Stimulated activated CD8-positive, alpha-beta memory T cell treated with anti-CD3 and anti-CD28 coated beads, Interleukin-15, amount 100 ng/mL, for 1 hour (primary cell): ENCODE measurements around the gene UNKL.
"Not testable (repeated sequence)": the region's sequence is repeated elsewhere in the genome, so short reads cannot be mapped to it uniquely, and the experiment has no call there.

Source experiments
- DNase-seq: peaks from one replicate; pipeline ENCODE4 v3.0.0-alpha.2; 2020; ENCODE audit warnings: low read depth

Gene UNKL

DNA sequence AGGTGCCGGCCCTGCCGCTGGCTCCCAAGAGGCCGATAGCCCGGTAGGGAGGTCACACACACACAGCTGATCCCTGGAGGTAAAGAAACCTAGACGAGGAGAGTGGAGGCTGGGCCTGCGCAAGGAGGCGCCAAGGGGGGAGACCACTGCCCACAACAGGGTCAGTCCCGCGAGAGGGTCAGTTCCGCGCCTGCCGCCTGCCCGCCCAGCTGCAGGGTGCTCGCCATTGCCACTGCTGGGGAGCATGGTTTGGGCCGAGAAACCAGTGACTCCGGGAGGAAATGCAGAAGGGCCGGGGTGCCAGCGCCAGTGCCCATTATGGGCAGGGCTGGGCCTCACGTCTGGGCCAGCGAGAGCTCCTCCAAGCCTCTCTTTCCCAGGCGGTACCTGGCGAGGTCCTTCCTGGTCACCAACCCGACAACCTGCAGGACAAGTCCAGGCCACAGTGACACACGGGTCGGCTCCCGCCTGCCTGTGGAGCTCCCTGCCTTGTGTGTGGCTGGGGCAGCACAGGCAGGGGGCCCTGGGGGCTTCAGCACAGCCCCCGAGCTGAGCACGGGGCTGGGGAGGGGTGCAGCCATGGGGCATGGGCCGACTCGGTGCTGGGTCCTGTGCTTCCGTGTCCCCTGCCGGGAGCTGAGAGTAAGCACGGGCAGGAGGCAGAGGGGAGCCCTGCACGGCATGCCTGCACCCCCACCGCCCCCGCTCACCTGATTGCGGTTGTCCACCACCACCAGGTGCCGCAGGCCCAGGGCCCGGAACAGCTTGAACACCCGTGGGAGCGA is 32.0 kb upstream of the UNKL start:
- DNase-seq: no peak

DNA sequence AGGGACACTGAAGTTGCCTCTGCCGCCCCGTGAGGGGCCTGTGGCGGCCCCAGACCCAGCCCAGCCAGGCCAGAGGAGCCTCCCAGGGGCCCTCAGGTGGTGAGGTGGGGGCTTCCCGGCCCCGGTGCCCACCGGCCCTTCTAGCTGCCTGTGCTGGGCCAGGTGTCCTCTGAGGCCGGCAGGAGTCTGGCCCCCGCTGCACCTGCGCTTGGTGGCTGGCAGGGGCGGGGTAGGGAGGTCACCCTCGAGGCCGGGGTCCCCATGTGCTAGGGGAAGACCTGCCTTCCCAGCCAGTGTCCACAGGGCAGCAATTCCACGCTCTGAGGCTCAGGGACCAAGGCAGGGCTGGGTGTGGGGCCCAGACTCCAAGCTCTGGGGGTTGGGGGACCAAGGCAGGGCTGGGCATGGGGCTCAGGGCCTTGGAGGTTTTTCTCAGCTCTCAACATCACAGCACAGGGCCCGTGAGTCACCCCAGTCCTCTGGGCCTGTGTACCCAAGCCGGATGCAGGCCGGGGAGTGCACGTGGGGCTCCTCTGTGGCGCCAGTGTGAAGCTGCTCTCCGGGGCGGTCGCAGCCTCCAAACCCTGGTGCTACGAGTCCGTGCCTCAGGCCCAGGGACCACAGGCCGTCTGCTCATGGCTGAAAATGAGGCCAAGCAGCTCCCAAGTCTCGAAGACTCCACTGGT is 31.2 kb upstream of the UNKL start:
- no peak for DNase-seq

DNA sequence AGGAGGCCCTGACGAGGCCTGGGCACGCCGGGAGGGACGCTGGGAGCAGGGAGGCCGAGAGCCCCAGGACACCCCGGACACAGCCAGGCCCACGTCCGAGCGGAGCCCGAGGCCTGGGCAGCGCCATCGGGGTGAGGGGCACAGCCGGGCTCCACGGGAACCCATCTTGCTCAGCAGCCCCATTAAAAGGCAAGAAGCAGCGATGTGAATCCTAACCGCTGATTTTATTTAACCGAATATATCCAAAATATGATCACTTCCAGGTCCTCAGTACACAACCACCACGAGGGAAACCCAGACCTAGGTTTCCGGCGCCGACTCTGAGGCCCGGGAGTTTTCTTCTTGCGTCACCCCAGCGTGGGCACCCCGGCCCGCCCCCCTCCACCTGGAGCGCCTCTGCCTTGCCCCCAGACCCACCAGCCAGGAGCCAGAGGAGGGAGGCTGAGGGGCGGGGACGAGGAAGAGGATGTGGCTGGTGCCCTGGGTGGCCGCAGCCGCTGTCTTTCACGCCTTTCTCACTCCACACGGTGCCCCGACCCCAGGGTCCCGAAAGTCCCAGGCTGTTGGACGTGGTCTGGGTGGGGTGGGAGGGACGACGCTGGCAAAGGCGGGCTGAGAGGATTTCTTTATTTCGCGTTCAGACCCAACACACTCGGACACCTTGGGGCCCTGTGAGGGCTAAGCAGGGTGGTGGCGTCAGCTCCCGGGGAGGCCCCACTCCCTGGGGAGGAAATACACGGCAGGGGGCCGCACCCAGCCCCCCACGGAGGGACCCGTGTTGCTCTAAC is 30.4 kb upstream of the UNKL start:
- no peak for DNase-seq

DNA sequence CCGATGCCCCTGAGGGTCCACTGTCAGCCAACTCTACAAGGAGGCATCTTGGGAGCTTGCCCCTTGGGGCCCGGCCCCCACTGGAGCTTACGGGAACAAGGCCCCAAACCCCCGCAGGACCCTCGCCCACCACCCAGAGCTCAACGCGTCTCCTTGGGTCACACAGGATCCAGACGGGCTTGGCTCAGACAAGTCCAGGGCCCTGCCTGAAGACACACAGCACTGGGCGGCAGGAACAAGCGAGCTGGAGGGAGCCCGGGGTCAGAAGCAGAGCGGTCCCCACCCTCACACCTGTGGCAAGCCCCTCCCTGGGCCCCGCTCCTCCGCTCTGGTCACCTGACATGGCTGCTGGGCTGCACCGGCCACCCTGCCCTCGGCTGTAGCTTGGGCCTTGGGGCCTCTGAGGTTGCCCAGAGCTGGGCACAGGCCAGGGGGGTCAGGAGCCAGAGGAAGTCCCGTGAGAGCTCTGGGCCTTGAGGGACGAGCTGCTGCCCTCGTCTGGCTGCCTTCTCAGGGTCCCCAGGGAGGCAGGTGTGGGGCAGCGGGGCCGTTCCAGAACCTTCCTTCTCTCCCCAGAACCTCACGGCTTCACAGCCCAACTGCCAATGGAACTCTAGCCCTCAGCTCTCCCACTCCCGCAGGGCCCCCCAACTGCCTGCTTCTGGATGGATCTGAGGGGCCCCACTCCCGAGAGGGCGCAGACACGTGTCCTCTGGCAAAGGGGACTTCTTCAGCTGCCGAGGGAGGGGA is 29.7 kb upstream of the UNKL start, which contains the start of gene CCDC154:
TSS of gene CCDC154 (minus strand) at position 577 of the 750 bp plus-strand sequence. CDS start at position 343, 234 bp downstream.
- no peak for DNase-seq

DNA sequence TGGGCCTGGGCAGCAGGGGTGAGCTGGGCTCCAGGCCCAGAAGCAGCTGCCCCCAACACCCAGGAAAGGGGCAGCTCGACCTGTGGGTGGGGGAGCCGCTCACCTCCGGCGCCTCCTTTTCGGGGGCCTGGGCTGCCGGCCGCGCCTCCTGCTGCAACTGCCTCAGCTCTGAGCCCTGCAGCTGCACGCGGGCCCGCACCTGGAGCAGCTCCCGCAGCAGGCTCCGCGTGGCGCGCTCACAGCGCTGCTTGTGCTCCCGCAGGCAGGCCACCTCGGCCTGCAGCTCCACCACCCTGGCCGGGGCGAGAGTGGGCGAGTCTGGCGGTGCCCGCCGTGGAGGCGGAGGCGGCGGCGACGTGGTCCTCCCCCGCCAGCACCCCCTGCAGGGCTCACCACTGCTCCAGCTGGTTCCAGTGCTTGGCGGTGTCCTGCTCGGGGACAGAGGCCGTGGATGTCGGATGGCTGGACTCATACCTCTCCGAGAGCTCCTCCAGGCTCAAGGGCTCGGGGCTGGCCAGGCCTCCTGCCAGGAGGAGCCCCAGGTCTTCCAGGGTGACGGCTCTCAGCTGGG is 29.0 kb upstream of the UNKL start:
- no peak for DNase-seq

DNA sequence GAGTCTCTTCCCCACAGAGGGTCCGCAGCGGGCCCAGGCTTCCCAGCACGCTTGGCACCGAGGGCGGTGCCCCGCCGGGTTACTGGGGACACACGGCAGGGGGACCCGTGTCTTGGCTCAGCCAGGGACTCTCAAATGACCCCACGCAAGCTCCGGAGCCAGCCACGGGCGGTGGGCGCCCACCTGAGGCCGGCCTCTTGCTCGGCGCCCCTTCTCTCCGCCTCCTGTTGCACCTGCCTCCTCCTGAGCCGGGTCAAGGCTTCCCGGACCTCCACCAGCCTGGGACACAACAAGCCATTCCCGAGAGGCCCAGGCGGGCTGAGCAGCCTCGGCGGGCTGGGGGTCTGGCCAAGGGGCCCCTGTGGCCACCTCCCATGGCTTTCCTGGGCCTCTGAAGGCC is 28.2 kb upstream of the UNKL start:
- DNase-seq: no peak

DNA sequence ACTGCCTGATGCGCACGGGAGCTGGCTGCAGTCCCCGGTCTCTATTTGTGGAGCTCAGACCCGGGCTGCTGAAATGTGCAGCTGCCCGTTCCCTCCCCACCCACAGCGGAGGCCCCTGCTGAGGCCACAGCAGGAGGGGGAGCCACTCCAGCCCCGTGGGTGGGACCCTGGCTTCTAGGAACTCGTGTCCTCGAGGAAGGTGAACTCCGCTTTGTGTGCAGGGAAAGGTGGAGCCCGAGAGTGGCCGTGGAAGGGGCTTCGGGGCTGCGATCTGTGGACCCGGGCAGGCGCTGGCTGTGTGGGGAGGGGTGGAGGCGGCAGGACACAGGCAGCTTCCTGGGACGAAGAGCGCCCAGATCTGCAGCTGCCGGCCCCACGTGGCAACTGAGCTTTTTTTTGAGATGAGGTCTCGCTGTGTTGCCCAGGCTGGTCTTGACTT is 26.9 kb upstream of the UNKL start:
- no peak for DNase-seq

DNA sequence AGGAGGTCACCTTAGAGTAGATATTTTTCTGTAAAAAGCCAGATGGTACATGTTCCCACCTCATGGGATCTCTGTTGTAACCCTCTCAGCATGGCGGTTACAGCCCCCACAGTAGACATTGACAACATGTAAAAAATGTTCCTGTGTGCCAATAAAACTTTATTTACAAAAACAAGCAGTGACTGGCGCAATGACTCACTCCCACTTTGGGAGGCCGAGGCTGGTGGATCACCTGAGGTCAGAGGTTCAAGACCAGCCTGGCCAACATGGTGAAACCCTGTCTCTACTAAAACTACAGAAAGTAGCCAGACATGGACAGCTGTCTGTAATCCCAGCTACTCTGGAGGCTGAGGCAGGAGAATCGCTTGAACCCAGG is 25.2 kb upstream of the UNKL start:
- DNase-seq: not testable (repeated sequence)

DNA sequence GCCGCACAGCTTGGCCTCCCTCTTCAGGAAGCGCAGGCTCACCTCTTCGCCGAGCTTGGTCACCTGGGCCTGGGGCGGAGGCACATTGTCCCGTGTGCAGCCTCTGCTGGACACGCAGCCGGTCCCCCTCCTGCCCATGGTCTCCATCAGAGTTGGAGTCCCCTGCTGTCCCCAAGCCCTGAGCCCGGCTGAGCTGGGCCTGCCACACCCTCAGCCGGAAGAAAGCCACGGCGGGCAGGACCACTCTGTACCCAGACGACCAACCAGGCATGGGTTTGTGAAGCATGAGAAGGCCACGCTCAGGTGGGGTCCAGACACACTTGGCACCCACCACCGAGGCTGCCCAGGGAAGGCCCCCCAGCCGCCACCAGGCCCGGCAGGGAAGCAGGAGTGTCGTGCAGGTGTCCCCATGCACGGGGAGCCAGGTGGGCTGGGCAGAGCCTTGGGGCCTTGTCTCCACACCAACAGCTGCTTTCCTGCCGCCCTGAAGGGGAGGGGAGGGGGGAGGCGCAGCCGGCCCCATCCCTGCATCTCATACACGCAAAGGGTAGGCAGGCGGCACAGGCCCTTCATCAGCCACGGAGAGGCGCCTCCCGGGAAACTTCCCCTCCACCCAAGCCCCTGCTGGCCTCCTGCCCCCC is 24.7 kb upstream of the UNKL start:
- DNase-seq: no peak

DNA sequence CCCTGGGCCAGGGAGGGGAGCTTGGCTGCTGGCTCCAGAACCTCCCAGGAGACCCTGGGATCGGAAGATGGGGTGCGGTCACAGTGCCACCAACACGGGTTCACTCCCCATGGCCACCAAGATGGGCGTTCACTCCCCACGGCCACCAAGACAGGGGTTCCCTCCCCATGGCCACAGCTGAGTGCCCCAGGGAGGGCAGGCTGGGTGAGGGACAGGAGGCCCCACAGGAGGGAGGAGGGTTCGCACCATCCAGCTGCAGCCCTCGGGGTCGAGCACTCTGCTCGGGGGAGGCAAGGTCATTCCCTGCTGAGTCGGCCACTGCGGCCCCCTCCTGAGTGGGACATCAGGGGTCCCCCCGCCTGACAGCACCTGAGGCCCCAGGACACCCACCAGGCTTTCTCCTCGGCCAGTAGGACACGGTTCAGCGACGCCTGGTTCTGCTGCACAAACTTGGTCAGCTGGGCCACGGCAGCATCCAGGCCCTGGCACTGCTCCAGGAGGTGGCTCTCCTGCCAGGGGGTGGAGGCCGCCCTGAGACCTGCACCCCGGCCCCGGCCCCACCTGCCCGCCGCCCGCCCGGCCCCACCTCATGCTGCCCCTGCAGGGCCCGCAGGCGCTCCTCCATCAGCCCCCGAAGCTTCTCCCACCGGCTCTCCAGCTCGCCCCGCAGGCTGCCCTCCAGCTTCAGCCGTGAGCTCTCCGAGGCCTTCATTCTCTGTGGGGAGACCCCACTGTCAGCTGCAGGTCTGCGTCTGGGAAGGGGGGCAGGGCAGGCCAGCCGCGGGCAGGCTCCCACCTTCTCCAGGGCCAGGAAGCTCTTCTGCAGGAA is 23.9 kb upstream of the UNKL start:
- no peak for DNase-seq

DNA sequence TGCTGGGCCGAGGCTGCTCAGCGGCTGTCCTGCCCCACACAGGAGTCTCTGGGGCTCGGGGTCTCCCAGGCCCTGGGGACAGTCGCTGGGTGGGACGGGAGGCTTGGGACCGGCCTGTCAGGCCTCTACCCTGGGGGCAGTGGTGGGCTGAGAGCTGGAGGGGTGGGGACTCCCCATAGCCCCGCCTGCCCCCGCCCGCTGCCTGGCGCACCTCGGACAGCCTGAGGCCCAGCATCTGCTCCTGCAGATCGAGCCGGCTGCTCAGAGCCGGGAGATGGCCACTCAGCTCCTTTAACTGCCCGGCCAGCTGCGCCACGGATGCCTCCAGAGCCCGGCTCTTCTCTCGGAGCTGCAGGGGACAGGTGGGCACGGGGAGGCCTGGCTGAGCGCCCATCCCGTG is 23.1 kb upstream of the UNKL start:
- DNase-seq: no peak

DNA sequence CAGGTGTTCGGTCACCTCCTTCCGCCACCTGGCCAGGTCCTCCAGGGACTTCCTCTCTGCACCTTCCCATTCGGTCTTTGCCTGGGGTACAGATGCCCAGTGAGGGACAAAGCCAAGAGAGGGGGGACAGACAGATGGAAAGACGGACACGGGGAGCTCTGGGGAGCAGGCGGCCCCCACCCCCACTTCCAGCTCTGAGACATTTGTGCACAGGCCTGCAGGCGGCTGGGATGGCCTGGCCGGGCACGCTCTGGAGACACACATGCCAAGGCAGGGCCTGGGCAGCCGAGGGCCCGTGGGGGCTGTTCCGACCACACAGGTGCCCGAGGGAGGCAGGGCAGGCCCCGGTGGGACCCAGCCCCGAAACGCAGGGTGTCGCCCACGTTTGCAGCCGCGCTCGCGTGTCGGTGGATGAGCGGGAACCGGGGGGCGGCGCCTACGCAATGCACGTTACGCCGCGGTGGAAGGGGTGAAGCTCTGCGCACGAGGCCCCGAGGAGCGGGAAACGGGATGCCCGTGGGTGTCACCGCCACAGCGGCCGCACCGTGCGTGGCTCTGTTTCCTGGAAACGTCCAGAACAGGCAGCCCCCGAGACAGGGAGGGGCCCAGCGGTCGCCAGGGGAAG is 22.3 kb upstream of the UNKL start:
- DNase-seq: no peak

DNA sequence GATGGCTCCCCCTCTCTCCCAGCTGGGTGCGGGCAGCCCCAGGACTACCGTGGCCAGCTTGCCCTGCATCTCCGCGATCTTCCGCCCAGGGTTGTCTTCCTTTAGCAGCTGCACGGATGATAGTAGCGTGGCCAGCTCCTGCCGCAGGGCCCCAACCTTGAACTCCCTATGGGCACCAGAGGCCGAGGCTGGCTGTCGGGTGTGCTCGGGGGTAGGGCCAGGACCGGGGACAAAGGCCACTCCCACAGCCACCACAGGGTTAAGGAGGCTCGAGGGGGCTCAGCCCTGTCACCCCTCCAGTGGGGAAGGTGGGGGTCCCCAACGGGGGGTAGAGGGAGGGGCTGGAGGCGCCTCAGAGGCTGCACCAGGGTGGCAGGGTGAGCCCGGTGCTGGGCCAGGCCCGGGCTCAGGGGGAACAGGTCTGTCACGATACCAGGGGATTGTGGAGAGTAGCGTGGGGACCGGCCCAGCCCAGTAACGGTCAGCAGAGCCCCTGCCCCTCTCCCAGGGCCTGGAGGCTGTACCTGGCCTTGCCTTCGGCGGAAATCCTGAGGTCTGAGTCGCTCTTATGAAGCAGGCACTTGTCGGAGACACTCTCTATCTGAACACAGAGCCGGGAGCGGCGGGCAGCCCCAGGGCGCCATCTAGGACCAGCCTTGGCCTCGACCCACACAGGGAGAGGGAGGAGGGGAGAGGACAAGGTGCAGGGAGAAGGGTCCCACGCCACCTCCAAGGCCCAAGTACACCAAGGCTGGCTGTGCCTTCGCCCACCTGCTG is 21.6 kb upstream of the UNKL start:
- no peak for DNase-seq

DNA sequence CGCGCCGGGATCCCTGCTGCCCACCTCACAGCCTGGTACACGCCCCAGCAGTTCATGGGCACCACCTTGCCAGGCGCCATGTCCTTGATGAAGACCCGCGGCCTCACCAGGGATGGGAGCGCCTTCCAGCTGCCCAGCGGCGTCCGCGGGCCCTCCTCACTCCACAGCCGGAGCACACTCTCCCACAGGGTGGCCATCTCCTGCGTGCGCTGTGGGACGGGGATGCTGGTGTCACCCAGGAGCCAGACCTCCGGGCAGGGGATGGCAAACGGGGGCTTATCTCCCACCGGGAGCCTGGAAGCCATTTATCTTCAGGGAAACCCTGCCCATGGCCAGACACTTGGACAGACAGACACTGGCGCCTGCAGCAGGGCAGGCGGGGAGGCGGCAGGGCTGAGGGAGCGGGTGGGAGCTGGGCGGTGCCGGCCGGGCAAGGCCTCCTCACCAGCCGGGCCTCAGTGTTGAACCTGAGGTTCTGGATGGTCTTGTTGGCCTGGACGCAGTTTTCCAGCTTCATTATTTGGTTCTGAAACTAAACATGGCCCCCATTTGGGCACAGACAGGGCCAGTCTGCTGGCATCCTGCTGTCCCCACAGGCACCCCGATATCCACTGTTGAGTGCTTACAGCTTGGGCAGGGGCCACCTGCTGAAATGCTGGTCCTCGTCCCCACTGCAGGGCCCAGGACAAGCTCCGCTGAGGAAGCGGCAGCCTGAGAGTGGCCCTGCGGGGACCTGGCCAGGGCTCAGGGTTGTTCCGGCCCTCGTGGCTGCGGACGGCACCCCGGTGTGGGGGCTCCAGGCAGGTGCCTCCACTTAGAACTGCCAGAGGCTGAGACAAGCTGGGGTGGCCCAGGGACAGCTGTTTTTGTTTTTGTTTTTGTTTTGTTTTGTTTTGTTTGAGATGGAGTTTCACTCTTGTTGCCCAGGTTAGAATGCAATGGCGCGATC is 20.4 kb upstream of the UNKL start:
- no peak for DNase-seq

DNA sequence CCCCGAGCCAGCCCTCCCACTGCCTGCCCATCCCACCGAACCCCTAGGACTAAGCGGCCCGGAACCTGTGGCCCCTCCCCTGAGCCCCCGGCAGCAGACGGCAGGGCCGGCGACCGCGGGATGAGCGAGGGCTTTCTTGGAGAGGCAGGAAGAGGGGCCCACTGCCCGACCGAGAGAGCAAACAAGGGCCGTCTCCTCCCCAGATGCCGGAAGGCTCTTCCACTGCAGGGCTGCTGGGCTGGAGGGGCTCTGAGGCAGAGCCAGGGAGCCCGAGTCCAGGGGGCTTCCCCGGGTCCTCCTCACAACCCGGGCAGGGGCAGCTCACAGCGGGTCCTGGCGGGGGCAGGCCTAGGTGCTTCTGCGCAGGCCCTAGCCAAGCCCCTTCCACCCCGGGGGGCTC is 19.3 kb upstream of the UNKL start:
- DNase-seq: no peak

DNA sequence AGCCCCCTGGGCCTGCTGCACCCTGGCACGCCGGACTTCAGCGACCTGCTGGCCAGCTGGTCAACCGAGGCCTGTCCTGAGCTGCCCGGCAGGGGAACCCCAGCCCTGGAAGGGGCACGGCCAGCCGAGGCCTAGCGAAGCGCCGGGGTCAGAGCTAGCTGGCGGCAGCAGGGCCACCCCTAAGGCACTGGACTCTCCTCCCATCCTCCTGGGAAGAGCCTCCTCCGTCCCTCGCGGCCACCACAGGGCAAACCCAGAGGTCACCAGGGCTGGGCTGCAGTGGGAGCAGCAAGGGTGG is 18.7 kb upstream of the UNKL start:
- DNase-seq: no peak

DNA sequence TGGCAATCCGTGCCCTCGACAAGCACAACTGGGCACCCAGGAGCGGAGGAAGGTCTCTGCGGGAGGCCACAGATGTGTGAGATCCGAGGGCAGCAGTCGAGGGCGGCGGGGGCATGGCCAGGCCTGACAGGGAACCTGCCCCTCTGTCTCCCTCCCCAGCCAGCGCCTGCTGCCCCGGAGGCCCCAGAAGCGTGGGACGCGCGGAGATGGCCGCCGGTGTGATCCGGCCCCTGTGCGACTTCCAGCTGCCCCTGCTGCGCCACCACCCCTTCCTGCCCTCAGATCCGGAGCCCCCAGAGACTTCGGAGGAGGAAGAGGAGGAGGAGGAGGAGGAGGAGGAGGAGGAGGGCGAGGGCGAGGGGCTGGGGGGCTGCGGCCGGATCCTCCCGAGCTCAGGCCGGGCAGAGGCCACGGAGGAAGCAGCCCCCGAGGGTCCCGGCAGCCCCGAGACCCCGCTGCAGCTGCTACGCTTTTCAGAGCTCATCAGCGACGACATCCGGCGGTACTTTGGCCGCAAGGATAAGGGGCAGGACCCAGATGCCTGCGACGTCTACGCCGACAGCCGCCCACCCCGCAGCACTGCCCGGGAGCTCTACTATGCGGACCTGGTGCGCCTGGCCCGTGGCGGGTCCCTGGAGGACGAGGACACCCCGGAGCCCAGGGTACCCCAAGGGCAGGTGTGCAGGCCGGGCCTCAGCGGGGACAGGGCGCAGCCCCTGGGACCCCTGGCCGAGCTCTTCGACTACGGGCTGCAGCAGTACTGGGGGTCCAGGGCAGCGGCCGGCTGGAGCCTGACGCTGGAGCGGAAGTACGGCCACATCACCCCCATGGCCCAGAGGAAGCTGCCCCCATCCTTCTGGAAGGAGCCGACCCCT is 18.1 kb upstream of the UNKL start:
- DNase-seq: no peak
